Kidney (tissue), 22 donors: ENCODE data around the gene ZNF512B. TPM values are rescaled to one million over a fixed set of nuclear protein-coding genes. Genes with fewer than 3 reads are reported as not detected.
A peak's percentile ranks its signal among the peaks of the same experiment; 100 is the strongest.
"Not testable (repeated sequence)": the region's sequence is repeated elsewhere in the genome, so short reads cannot be mapped to it uniquely, and the experiment has no call there.

ENCODE experiments used
- DNase-seq, 5 donors: peaks; one replicate each; pipeline ENCODE4 v3.0.0-alpha.2; 2013 to 2020
- FAIRE-seq: peaks from 2 replicates; lab custom pipeline; 2012; peaks lifted over from hg19 to GRCh38; lab: Jason Lieb, UNC
- H3K27ac ChIP-seq, 2 donors: one replicate each; pipeline ENCODE4 v1.7.0; 2013; ENCODE audit warnings: low read depth in 2 of 2, low read length in 2 of 2, inconsistent platforms in 1 of 2
- H3K27me3 ChIP-seq: one replicate; pipeline ENCODE4 v1.7.1; 2013; ENCODE audit warnings: low read length, inconsistent platforms; ENCODE audit not compliant: control insufficient read depth, insufficient read depth
- H3K36me3 ChIP-seq, 3 donors: one replicate each; pipeline versions ENCODE4 v1.7.0 to v1.7.1; 2013; ENCODE audit warnings: low read length in 3 of 3, control low read depth in 1 of 3, inconsistent platforms in 1 of 3; ENCODE audit not compliant: insufficient read depth in 3 of 3, control insufficient read depth in 2 of 3
- H3K4me1 ChIP-seq, 3 donors: one replicate each; pipeline versions ENCODE4 v1.7.0 to v1.7.1; 2013; ENCODE audit warnings: low read length in 3 of 3, inconsistent platforms in 1 of 3, low read depth in 1 of 3; ENCODE audit not compliant: control insufficient read depth in 2 of 3, insufficient read depth in 2 of 3
- H3K4me3 ChIP-seq, 3 donors: one replicate each; pipeline versions ENCODE4 v1.7.0 to v1.8.1; 2013; ENCODE audit warnings: low read length in 3 of 3, control low read depth in 1 of 3, inconsistent platforms in 1 of 3
- H3K9ac ChIP-seq, 3 donors: one replicate each; pipeline versions ENCODE4 v1.7.0 to v1.7.1; 2013; ENCODE audit warnings: low read length in 3 of 3, control low read depth in 1 of 3, inconsistent platforms in 1 of 3
- H3K9me3 ChIP-seq, 3 donors: one replicate each; pipeline versions ENCODE4 v1.7.0 to v1.7.1; 2013; ENCODE audit warnings: low read length in 3 of 3, control low read depth in 1 of 3, inconsistent platforms in 1 of 3; ENCODE audit not compliant: control insufficient read depth in 2 of 3, insufficient read depth in 1 of 3
- CTCF ChIP-seq: IDR thresholded peaks from 3 replicates; pipeline ENCODE4 v1.5.1; 2012; ENCODE audit warnings: mild to moderate bottlenecking, moderate library complexity, borderline replicate concordance; ENCODE audit not compliant: insufficient read depth; ENCODE audit errors: extremely low read depth
- intact Hi-C: fragments of 100-400 bp; cut with DNase I; formaldehyde crosslinking; loops from one replicate; pipeline ENCODE4 v1.11.1; 2022
- long read RNA-seq, 10 donors: library from polyadenylated mRNA in 1 of 10; unstranded in 1 of 10; transcript quantifications; one replicate each; pipeline ENCODE4 v2.0.0 and lab custom pipeline, GENCODE V29; 2021 to 2026
- polyA plus RNA-seq: library from polyadenylated mRNA; stranded (reverse); fragments of 350-450 nt; fragmentation: Illumina TruSeq; extraction: RNeasy Lipid Tissue Mini Kit (QIAGEN cat#74804); gene quantifications from one replicate; pipeline ENCODE4 v1.2.3, GENCODE V29; 2014; ENCODE audit warnings: low read depth, low replicate concordance; ENCODE audit not compliant: insufficient read depth
- total RNA-seq: library from RNA; stranded (reverse); fragmentation: NEBNext Ultra II Directional; extraction: Animal tissue kit (Norgen Biotek cat#: 25700); gene quantifications from one replicate; pipeline ENCODE4 v1.2.1, GENCODE V29; 2021
- donor health status: control.
- donor health status: control.
- donor health status: control.
- donor health status: control.
- donor health status: control.
- donor health status: DM: yes; HTN: yes; CAD: no.
- donor health status: Normal renal cell carcinoma (clear cell type).

Gene ZNF512B
- total RNA-seq (19.2 TPM), polyA plus RNA-seq (8.6 TPM)
- long read RNA-seq, donor 1, result 0 reads
- long read RNA-seq, donor 2, partial matches to known transcripts, result 5 of 5 reads
- long read RNA-seq, donor 2, other reads (novel, unspliced or antisense), result 0 of 5 reads
- long read RNA-seq, donor 3, result 0 reads
- long read RNA-seq, donor 4, result 0 reads
- long read RNA-seq, donor 5, result 0 reads
- long read RNA-seq, donor 6, result 0 reads
- long read RNA-seq, donor 7, full-length matches to known transcripts, result 1 of 43 reads
- long read RNA-seq, donor 7, partial matches to known transcripts, result 40 of 43 reads
- long read RNA-seq, donor 7, other reads (novel, unspliced or antisense), result 2 of 43 reads
- long read RNA-seq, donor 8, full-length matches to known transcripts, result 1 of 1 reads
- long read RNA-seq, donor 8, partial matches to known transcripts, result 0 of 1 reads
- long read RNA-seq, donor 8, other reads (novel, unspliced or antisense), result 0 of 1 reads
- long read RNA-seq, donor 9, partial matches to known transcripts, result 92 of 101 reads
- long read RNA-seq, donor 9, other reads (novel, unspliced or antisense), result 9 of 101 reads
- long read RNA-seq, donor 10, result 0 reads

GRCh38 chr20:63969838-63970713 lies at the start of gene ZNF512B:
ZNF512B (minus strand) TSS chr20:63969930; CDS start chr20:63967950, 1,980 bp downstream.
- intact Hi-C loops, result no loop called here
- Histone ChIP-seq H3K27me3 (no peaks in the 10 kb centered on the region), H3K36me3 (peaks cover 5 to 7% (median 6%) of the 10 kb centered on the region in 3 donors), H3K4me3 (peak within 1 kb of the TSS; percentile 40 to 70 (median 52)), H3K9ac (peak within 1 kb of the TSS; percentile 10 to 89 (median 60)), H3K27ac (peak within 1 kb of the TSS; percentile 9 to 45), H3K4me1 (peaks cover 0 to 14% (median 4%) of the 10 kb centered on the region in 3 donors), H3K9me3 (no peaks in the 10 kb centered on the region)
- TF ChIP-seq CTCF, result no peak
- DNase-seq, result peak; percentile 63 to 82 (median 79)
- no peak for FAIRE-seq

- no peaks in the 10 kb centered on the region for H3K4me1 ChIP-seq
- intact Hi-C loops, result no loop called here
- TF ChIP-seq CTCF, result no peak
- H3K9me3 ChIP-seq, result no peaks in the 10 kb centered on the region
- FAIRE-seq (no peak), DNase-seq (no peak)
- H3K27ac ChIP-seq, result no peak overlapping the region
- no peak overlapping the region for H3K4me3 ChIP-seq
- H3K36me3 ChIP-seq, result peaks cover 16 to 42% (median 31%) of the 10 kb centered on the region in 3 donors
- H3K27me3 ChIP-seq, result no peaks in the 10 kb centered on the region
- H3K9ac ChIP-seq, result no peak overlapping the region
Measured at GRCh38 chr20:64015635-64016034, 45.9 kb upstream of the ZNF512B start.

- H3K27ac ChIP-seq, DNase-seq, H3K27me3 ChIP-seq, FAIRE-seq, H3K4me1 ChIP-seq, H3K4me3 ChIP-seq, H3K9ac ChIP-seq, intact Hi-C loops, H3K9me3 ChIP-seq: not testable (repeated sequence)
- peaks cover 16 to 40% (median 31%) of the 10 kb centered on the region in 3 donors for H3K36me3 ChIP-seq
Measured at GRCh38 chr20:64012385-64013154, 42.8 kb upstream of the ZNF512B start.
